ENCODE results near the gene SPOCK2.

The SPOCK2 gene

DNA sequence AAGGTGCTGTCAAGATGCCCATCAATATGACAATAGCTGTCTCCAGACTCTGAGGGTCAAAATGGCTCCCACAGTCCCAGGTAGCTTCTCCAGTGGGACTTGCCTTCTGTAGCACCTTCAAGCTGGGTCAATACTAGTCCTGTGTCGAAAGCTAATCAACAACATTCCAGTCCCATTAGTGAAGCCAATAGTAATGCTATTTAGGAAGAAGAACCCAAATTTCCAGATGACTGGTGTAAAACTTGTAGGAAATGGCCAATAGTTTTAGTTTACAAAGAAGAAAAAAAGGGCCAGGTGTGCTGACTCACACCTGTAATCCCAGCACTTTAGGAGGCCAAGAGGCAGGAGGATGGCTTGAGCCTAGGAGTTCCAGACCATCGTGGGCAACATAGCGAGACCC lies 2.0 kb upstream of the SPOCK2 start:
- no peak for DNase-seq (ENCODE audit: low read depth in 4 of 4, low spot score in 1 of 4)

GRCh38 chr10:72089618-72090017 lies 1.3 kb upstream of the SPOCK2 start:
- no peak for DNase-seq (ENCODE audit: low read depth in 4 of 4, low spot score in 1 of 4)

DNA sequence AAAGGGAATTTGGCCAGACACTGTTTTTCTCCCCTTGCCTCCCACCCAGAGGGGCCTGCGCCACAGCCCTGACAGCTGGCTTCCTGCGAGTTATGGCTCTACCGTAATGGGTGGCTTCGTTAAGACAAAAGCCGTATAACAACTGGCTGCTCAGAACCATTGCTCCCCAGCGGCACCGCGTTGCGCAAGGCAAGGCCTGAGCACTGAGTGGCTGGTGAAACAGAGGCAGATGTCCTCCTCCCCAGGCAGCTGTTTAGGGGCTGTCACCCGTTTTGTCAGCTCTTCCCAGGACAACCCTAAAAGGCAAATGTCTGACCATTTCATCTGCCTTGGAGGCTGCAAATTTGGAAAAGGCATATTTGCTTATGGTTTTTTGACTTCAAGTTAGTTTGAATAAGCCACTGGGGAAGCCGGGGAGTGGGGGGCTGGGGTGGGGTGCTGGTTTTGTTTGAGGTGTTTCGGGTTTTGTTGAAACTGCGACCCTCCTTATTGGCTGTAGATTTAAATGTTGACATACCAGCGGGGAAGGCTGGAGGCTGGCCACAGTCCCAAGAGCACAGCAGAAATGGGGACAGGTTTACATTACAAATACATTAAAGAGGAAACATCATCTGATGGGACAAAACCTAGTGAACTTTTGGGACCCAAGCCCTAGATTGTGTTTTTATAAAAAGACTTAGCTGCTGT lies 681 bp upstream of the SPOCK2 start:
- DNase-seq (ENCODE audit: low read depth in 4 of 4, low spot score in 1 of 4), result peak in 1 of 4 experiments; percentile 43

DNA sequence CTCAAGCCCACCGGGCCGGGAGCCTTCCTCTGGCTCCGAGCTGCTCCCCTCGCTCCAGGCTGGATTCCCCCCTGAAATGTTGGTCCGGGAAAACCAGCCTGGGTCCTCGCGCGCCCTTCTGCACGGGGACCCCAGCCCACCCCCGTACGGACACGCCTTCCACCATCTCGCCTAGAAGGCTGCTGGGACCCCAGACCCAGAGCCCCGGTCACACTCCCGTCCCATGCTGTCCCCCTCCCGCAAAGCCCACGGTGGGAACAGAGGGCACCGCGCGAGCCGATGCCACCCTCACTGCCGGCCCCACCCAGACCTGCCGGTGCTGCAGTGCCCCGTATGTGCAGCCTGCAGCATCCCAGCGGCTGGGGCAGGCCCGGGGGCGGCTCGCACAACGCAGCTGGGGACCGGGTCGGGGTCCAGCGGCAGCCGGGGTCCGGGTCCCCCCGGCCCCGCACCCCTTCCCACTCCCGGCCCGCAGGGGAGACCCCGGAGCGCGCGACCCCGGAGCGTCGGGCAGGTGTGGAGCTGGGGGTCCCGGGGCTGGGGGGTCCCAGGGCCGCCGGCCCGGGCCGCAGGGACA lies 871 bp downstream of the SPOCK2 start:
- DNase-seq (ENCODE audit: low read depth in 4 of 4, low spot score in 1 of 4), result no peak

GRCh38 chr10:72086466-72087391 lies 1.6 kb downstream of the SPOCK2 start:
- peak in 1 of 4 experiments; percentile 43 for DNase-seq (ENCODE audit: low read depth in 4 of 4, low spot score in 1 of 4)

- no peak for DNase-seq (ENCODE audit: low read depth in 4 of 4, low spot score in 1 of 4)
Measured at GRCh38 chr10:72085864-72086465, 2.4 kb downstream of the SPOCK2 start.

DNA sequence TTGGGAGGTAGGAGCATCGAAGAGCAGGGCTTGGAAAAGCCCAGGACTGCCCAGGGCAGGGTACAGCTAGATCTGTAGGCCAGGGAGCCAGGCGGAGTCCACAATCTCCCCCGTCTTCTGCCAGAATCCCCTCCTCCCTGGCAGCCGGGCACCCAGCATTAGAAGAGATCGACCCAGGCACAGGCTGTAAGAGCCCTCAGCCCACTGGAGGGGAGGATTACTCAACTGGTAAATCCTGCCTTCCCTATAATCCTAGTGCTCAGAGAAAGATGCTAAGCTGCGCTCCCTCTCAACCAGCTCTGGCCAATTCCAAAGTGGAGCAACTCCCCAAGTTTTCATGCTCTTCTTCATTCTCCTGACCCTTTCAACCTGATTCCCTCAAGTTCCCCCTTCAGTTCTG lies 3.2 kb downstream of the SPOCK2 start:
- no peak for DNase-seq (ENCODE audit: low read depth in 4 of 4, low spot score in 1 of 4)

DNA sequence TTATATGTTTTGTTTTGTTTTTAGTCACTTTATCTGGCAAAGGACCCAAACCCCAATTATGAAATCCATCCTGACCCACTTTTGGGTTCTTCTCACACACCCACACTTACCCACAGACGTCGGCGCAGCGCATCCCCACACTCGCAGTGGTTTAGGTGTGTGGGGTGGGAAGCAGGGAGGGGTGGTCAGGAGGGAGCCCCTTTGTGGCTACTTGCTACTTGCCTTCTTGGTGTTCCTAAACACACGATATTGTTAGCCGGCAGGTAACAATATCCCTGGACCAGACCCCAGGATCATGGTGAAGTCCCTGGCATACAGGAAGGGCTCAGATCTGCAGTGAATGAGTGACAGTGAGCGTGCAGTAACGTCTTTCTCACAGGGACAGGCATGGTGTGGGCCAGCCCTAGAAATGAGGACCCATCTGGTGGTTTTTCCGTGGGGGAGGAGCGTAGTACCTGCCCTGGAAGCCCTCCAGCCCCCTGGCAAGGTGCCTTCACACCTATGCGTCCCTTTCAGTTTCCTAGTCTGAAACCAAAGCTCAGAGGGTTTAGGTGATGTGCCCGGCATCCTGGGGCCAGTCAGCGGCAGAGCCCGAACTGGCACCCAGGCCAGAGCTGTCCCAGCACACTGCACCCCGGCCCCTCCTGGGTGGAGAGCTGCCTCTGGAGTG lies 4.4 kb downstream of the SPOCK2 start:
- peak in 1 of 4 experiments; percentile 42 for DNase-seq (ENCODE audit: low read depth in 4 of 4, low spot score in 1 of 4)

GRCh38 chr10:72082856-72083789 lies 5.2 kb downstream of the SPOCK2 start:
- DNase-seq (ENCODE audit: low read depth in 4 of 4, low spot score in 1 of 4), result no peak

DNA sequence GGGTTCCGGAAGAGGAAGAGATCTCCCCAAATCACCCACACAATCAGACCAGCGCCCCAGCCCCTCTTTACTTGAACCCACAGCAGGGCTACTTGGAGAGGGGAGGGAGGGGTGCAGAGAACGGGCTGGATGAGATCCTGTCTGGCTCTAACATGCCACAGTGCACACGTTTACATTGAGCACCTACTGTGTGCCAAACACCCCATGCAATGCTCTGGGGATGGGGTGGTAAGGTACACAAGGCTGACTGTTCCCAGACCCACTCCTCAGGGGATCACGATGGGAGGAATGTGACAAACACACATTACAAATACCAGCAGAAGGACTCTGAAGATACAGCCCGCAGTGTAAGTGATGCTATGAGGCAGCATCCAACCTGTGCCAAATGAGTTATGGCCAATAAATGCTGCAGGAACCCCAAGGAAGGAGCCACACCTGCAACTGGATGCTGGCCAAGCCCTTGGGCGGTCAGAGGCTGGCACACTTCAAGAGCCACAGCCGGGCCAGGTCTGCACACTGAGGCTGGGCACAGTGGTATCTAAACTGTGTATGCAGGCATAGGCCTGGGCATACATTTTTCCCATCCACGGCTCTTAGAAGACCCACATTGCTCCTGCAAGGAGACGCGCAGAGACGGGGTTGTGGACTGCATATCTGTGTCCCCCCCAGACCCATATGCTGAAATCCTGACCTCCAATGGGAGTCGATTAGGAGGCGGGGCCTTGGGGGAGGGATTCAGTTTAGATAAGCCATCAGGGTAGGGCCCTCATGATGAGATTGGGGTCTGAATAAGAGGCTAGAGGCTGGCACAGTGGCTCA lies 6.4 kb downstream of the SPOCK2 start:
- no peak for DNase-seq (ENCODE audit: low read depth in 4 of 4, low spot score in 1 of 4)

- no peak for DNase-seq (ENCODE audit: low read depth in 4 of 4, low spot score in 1 of 4)
Measured at GRCh38 chr10:72081210-72081609, 7.1 kb downstream of the SPOCK2 start.

DNA sequence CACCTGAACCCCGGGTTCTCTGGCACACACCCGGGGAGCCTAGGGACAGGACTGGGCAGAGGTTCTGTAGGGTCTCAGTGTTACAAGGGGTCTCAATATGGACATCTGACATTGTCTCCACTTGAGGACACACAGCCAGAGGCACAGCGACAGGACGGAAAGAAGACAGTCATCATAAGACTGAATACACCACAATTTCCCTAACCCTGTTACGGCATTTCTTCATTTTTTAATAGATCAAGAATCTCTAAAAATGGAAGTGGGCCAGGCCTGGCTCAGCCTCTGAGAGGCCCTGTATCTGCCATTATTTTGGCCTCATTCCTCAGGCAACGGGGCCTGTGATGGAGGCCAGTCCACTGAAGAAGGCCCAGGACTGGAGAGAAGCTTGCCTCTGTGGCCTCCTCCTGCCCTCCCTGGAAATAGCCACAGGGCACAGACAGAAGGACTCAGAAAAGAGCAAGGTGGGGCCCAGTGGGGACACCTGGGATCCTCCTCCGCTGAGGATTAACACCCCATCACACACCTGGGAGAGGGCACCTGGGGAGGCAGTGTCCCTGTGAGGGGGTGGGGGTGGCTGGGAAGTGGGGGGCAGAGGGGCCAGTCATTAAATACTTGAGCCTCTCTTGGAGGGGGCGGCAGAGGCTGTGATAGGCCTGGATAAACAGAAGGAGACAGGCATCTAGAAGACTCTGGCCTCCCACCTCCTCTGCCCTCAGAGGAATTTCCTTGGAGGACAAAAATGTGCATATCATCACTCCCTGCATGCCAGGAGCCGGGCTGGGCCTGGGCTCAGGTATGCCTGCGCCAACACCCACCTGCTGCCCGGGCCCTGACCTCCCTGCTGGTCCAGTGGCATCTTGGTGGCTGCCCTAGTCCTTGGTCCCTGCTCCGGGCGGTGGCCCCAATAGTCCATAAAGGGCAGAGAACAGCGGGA lies 8.0 kb downstream of the SPOCK2 start:
- no peak for DNase-seq (ENCODE audit: low read depth in 4 of 4, low spot score in 1 of 4)

DNA sequence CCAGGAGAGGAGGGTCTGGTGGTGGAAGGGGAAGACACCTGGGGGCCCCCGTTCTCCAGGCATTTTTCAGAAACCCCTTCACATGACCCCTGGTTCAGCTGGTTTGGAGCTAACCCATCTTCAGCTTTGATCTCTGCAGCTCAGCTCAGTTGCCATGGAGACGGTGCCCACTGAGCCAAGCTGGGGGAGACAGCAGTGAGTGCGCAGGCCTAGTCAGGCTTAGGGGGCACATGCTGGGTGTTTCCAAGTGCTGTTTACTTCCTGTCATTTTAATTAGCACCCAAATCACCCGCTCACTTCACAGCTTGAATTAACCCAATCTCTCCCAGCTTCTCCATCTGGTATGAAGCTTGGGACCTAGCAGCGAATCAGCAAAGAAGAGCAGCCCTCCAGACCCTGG lies 9.0 kb downstream of the SPOCK2 start:
- DNase-seq (ENCODE audit: low read depth in 4 of 4, low spot score in 1 of 4), result no peak

DNA sequence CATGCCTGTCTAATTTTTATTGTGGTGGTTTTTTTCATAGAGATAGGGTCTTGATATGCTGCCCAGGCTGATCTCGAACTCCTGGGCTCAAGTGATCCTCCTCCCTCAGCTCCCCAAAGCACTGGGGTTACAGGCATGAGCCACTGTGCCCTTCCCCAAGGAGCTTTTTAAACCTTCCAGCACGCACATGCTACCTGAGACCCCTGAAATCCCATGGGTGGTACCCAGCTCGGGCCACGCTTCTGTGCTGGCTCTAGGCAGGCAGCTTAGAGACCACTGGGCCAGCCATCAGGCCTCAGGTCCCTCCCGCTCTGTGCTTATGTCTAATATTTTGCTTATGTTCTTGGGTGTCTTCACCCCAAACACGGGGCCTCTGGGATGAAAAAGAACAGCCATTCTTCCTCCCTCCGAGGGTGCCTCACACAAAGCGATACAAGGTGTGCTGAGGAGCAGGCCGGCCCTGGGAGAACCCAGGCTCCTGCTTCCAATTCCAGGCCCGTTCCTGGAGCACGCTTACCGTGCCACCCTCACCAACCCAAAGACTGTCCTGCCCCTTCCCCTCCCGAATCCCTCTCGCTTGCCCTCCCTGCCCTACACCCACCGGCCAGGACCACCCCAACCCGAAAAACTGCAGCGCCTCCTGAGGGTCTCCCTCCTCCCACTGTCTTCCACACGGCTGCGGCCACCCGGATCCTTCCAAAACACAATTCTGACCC lies 10.9 kb downstream of the SPOCK2 start:
- no peak for DNase-seq (ENCODE audit: low read depth in 4 of 4, low spot score in 1 of 4)

DNA sequence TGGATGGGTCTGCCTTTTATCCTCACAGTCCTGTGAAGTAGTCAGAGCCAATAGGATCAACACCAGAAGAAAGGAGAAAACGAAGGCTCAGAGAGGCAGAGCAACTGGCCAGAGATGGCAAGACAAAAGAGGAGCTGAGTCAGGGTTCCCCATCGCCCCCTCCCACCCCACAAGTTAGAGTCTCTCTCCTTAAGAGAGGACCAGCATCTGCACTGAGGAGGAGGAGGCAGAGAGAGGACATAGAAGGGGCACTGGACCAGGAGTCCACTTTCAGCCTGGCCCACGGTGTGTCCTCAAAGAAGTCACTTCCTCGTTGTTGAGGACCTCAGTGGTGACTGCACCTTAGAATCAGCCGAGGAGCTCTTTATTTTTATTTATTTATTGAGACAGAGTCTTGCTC lies 11.6 kb downstream of the SPOCK2 start:
- no peak for DNase-seq (ENCODE audit: low read depth in 4 of 4, low spot score in 1 of 4)

GRCh38 chr10:72075376-72076115 lies 12.8 kb downstream of the SPOCK2 start:
- DNase-seq (ENCODE audit: low read depth in 4 of 4, low spot score in 1 of 4), result no peak
